HTR-8/SVneo (cell line): ENCODE measurements around the gene FAM72D.
"Not testable (repeated sequence)": the region's sequence is repeated elsewhere in the genome, so short reads cannot be mapped to it uniquely, and the experiment has no call there.

Source experiments
- DNase-seq: peaks from one replicate; pipeline ENCODE4 v3.0.0; 2011; ENCODE audit warnings: low spot score, mixed read lengths; ENCODE audit not compliant: insufficient read length
- FAIRE-seq: peaks from 2 replicates; lab custom pipeline; 2011; peaks lifted over from hg19 to GRCh38; lab: Jason Lieb, UNC

The FAM72D gene

DNA sequence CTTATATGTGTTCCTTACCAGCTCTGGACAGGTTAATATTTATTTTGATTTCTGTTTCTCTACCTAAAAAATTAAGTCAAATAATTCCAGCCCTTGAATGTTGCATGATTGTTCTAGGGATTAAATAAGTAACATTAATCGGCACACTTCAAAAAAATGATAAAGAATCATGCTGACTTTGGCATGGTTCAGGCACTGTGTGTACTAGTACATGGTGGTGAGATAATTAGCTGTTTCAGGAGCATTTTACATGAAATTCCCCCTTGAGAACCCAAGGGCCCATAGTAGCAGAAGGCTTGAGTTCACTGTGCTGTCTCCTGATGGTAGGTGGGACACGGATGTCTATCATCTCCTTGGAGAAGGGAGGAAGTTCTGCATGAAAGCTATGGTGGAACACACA lies 44.8 kb downstream of the FAM72D start:
- not testable (repeated sequence) for FAIRE-seq

DNA sequence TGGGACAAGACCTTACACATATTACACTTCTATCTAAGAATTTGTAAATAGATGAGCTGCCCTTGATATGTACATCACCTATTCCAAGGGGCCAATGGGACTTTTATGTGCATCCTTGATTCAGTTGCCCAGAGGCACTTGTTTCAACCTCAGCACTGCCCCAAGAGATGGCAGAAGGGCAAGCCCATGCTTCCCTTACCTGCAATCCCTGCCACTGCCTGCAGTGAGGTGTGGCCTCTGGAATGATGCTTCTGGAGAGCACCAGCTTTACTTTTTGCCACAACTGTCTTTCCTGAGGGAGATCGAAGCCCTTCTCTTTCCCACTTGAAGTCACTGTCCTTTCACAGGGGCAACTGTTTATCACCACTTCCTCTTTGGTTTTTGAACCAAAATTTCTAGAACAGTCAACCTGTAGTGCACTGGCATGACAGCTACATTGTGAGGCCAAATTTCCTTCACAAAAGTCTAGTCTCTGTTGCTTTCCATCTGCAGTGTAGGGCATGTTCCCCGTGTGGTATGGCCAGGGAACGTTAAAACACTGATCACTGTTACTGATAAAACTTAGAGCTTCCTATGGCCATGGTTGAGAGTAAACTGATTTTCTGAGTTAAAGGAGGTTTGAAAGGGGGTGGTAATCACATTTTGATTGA lies 48.6 kb downstream of the FAM72D start:
- not testable (repeated sequence) for DNase-seq, FAIRE-seq

More for the DNA sequence above, 44.8 kb downstream of the FAM72D start:
- not testable (repeated sequence) for DNase-seq

DNA sequence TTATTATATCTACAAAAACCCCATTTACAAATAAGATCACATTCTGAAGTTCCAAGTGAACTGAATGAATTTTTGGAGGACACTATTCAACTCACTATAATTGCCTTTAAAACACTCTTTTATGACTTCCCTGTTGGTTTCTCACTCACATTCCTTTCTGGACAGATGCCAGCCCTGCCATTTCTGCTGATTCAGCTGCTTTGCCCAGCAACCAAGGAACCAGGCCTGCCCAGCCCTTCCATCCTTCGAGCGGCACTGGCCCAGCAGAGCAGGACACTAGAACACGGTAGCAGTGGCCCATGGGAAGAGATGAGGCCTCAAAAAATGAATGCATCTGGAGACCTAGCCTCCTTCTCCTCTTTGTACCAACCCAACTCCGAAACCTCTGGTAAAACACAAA lies 50.5 kb downstream of the FAM72D start:
- not testable (repeated sequence) for DNase-seq, FAIRE-seq

DNA sequence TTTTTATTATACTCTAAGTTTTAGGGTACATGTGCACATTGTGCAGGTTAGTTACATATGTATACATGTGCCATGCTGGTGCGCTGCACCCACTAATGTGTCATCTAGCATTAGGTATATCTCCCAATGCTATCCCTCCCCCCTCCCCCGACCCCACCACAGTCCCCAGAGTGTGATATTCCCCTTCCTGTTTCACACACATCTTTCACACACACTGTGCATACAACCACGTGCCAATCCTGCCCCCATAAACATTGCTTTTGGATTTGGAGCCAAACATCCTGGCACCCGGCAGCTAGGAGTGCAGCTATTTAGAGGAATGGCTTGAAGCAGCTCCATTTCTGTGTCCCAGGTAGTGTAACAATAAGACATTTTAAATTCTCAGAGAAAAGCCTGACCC lies 51.4 kb downstream of the FAM72D start:
- FAIRE-seq, DNase-seq: not testable (repeated sequence)

DNA sequence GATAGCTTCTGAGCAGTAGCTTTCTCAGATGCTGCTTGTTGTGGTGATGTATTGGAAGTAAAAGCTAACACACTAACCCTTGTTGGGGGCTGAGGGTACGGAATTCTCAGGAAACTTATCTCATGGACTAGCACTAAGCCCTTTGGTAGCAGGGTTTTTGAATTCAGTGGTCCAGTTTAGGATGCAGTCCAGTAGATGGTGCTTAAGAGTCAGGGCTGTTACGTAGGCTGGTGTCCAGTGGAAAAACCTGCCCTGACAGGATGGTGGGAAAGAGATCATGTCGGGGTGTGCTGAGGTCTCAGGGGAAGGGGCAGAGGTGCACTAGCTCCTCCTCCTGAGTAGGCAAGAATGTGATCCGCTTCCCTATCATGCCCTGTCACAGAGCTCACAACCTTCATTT lies 59.6 kb downstream of the FAM72D start:
- FAIRE-seq, DNase-seq: not testable (repeated sequence)

DNA sequence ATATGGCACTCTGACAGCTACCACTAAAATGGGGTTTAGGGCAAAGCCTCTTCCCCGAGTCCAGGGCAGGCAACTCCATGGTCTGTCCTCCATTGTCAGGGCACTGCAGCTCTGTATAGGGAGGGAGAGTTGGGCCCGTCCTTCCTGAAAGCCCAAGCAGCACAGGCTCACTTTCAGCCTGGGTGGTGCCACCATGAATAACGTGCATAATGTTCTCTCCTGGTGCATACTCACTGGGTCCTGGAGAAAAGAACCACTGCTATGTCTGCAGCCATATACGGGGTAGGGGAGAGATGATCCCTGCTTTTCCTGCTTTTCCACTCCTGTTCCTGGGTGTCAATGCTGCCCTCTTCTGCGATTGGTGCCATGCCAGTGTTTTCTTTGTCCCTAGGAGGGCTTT lies 60.1 kb downstream of the FAM72D start:
- not testable (repeated sequence) for FAIRE-seq, DNase-seq

- not testable (repeated sequence) for DNase-seq, FAIRE-seq
Measured at GRCh38 chr1:145156891-145157610, 61.3 kb downstream of the FAM72D start.

DNA sequence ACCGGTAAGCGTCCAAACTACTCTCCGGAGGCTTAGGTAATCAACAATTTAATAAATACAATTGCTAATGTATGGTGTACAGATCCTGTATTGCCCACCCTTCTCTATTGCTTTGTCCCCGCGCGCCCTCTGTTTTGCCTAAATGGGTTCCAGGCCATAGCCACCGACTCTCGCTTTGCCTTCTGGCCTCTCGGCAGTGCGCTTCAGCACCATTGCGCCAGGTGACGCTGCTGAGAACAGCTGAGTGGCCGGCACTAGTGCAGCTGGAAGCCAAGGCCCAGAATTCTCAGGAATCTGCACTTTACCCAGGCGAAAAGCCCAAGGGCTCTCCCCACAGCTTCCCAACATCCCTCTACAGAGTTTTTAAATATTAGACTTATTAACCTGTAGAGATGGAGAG lies 61.9 kb downstream of the FAM72D start:
- FAIRE-seq, result not testable (repeated sequence)

DNA sequence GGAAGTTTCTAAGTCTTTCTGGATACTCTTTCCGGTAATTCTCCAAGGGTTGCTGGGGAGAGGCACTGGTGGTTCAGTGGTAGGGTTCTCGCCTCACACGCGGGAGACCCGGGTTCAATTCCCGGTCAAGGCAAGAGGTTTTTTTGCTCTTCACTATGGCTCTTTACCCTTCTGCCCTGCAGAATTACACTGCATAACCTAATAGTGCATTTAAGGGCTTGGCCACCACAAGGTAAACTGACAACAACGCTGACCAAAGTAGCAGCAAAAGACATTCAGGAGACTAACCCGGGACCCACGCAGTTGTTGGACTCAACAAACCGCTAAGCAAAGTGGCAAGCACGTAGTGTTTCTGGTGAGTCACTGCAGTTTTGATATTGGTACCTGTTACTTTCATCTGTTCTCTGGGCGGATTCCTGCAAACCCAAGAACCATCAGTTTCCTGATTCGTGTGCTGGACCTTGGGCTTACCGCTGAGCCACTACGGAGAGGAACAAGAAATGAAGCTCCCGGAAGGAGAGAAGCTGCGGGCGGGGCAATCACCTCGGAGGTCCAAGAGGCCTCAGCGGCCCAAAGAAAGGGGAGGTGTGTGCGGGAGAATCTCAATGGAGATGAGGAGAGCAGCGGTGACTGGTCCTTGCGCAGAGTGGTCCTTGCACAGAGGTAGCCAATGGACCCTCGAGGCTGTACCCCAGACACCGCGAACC lies 65.4 kb downstream of the FAM72D start:
- not testable (repeated sequence) for FAIRE-seq, DNase-seq

More for the DNA sequence above, 61.9 kb downstream of the FAM72D start:
- not testable (repeated sequence) for DNase-seq
